Heart left ventricle (tissue), 16 donors: Measurements from ENCODE around the gene HSPA12A. TPM values are rescaled to one million over a fixed set of nuclear protein-coding genes. Genes with fewer than 3 reads are reported as not detected.

Experiments
- ATAC-seq, 4 donors: fragments of 200-7000 bp; cut with Tn5 transposase; one replicate each; pipeline ENCODE4 v1.9.1; 2020 to 2022; ENCODE audit warnings: moderate library complexity in 4 of 4, mild to moderate bottlenecking in 3 of 4, moderate number of reproducible peaks in 1 of 4
- DNase-seq, 5 donors: peaks; one replicate each; pipeline ENCODE4 v3.0.0-alpha.2; 2020
- H3K27ac ChIP-seq, 12 donors: fragments of 200-600 bp; sonication (generic) in 4 of 12; one replicate each; pipeline versions ENCODE4 v1.5.0 to v1.8.0; 2016 to 2022; ENCODE audit warnings: mild to moderate bottlenecking in 2 of 12
- H3K27me3 ChIP-seq, 9 donors: fragments of 200-600 bp; sonication (generic) in 2 of 9; one replicate each; pipeline versions ENCODE4 v1.5.1 to v1.8.0; 2016 to 2022; ENCODE audit warnings: mild to moderate bottlenecking in 3 of 9
- H3K36me3 ChIP-seq, 9 donors: fragments of 200-600 bp; sonication (generic) in 2 of 9; one replicate each; pipeline versions ENCODE4 v1.5.0 to v1.8.0; 2018 to 2022; ENCODE audit warnings: mild to moderate bottlenecking in 2 of 9
- H3K4me1 ChIP-seq, 12 donors: fragments of 200-600 bp; sonication (generic) in 4 of 12; one replicate each; pipeline versions ENCODE4 v1.5.0 to v1.8.0; 2016 to 2022; ENCODE audit warnings: mild to moderate bottlenecking in 3 of 12
- H3K4me3 ChIP-seq, 12 donors: fragments of 200-600 bp; sonication (generic) in 4 of 12; one replicate each; pipeline versions ENCODE4 v1.5.0 to v1.8.0; 2017 to 2022; ENCODE audit warnings: mild to moderate bottlenecking in 9 of 12, moderate library complexity in 4 of 12
- H3K9me3 ChIP-seq, 12 donors: fragments of 200-600 bp; sonication (generic) in 4 of 12; one replicate each; pipeline versions ENCODE4 v1.5.0 to v1.8.0; 2016 to 2022; ENCODE audit warnings: mild to moderate bottlenecking in 1 of 12
- POLR2A ChIP-seq, 2 donors: fragments of 450-650 bp; IDR thresholded peaks; one replicate each; pipeline ENCODE4 v1.6.1; 2017; ENCODE audit warnings: antibody characterized with exemption in 2 of 2, mild to moderate bottlenecking in 2 of 2, moderate library complexity in 2 of 2
- WGBS, 4 donors: extraction: QIAGEN DNeasy Blood & Tissue Kit in 2 of 4; methylation state at CpG; one replicate each; pipeline versions ENCODE4 v1.1.5 to v1.1.7; 2013 to 2018; 5-methylcytosine and 5-hydroxymethylcytosine counted together
- intact Hi-C, 10 donors: fragments of 100-400 bp; cut with DNase I; formaldehyde crosslinking; loops; one replicate each; pipeline versions ENCODE4 v1.11.1 to v1.14.2; 2022
- polyA plus RNA-seq, 2 donors: library from polyadenylated mRNA; stranded (reverse); fragments of 200-250 nt; gene quantifications; one replicate each; pipeline ENCODE4 v1.2.3, GENCODE V29; 2013
- total RNA-seq, 9 donors: library from RNA; depleted of rRNA in 2 of 9; stranded (reverse); fragments of >200 nt in 2 of 9; fragmentation: NEBNext Ultra II Directional in 3 of 9; extraction: Animal tissue kit (Norgen Biotek cat#: 25700) in 3 of 9; gene quantifications; one replicate each; pipeline versions ENCODE4 v1.1.0 to v1.2.4, GENCODE V29; 2016 to 2023
- TF ChIP-seq, protein P1 (sequence below), 12 donors: fragments of 200-600 bp; sonication (generic) in 4 of 12; IDR thresholded peaks; one replicate each; pipeline versions ENCODE4 v1.5.0 to v1.8.0; 2018 to 2022; ENCODE audit warnings: antibody characterized with exemption in 12 of 12, mild to moderate bottlenecking in 5 of 12
- donor health status: ischemic (EF 13 %, LVEDD 7.1; RV severe dilation, severe dysfunction).
- donor health status: healthy with polysubstance abuse.
- donor health status: DM: no; HTN: yes; CAD: no.
- donor health status: DM: no; HTN: no; CAD: no.
- donor health status: ischemic (EF 25% LVEDD 6.9; RV normal size, moderate dysfunction).
- donor health status: ischemic (EF 25% LVEDD 5.7; RV mildly dilated, moderate dysfunction).
- donor health status: healthy.
- donor health status: DM: yes; HTN: yes; CAD: no.
- donor health status: ischemic (EF 35%, LVEDD 5.7; RV mildly dilated, moderate dysfunction).
- donor health status: nonischemic (EF 11% LVEDD 7.7; RV severe dilation, severe dysfunction).
- donor health status: DM: yes; HTN: yes; CAD: no.
- donor health status: PGD.
- donor health status: ischemic (EF 29% LVEDD 5.4; RV normal size, mild dysfunction).
- donor health status: nonischemic (EF 23%, LVEDD 6.1; RV moderate dilation, normal function).

HSPA12A gene
- total and polyA plus RNA-seq, 11 donors, result 4.7 to 17.0 (median 13.5) TPM

DNA sequence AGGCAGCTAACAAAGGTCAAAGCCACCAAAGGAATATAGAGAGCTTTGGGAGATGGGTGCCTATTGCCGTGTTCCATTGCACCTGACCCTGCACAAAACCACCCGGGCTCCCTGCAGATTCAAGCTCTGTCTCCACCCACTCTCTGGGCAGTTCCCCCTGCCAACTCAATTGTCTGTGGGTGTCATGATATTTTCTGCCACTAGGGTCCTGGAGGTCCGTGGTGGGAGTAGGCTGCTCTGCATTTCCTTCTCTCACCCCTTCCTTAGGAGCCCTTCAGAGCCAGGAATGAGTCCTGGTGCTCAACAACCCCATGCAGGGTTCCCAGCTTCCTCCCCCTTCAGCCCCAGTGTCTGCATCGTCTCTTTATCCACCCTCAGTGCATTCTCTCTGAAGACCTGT is 87.5 kb downstream of the HSPA12A start:
- Histone ChIP-seq H3K36me3 (no peaks in the 10 kb centered on the region), H3K9me3 (peaks cover 0 to 9% (median 0%) of the 10 kb centered on the region in 12 donors), H3K27ac (no peak overlapping the region), H3K4me1 (no peaks in the 10 kb centered on the region), H3K4me3 (no peak overlapping the region), H3K27me3 (peaks cover 0 to 14% (median 0%) of the 10 kb centered on the region in 9 donors)
- intact Hi-C loops, result no loop called here
- TF ChIP-seq, protein P1, sequence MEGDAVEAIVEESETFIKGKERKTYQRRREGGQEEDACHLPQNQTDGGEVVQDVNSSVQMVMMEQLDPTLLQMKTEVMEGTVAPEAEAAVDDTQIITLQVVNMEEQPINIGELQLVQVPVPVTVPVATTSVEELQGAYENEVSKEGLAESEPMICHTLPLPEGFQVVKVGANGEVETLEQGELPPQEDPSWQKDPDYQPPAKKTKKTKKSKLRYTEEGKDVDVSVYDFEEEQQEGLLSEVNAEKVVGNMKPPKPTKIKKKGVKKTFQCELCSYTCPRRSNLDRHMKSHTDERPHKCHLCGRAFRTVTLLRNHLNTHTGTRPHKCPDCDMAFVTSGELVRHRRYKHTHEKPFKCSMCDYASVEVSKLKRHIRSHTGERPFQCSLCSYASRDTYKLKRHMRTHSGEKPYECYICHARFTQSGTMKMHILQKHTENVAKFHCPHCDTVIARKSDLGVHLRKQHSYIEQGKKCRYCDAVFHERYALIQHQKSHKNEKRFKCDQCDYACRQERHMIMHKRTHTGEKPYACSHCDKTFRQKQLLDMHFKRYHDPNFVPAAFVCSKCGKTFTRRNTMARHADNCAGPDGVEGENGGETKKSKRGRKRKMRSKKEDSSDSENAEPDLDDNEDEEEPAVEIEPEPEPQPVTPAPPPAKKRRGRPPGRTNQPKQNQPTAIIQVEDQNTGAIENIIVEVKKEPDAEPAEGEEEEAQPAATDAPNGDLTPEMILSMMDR (IDR thresholded peaks at IDR 0.05), result peak in 2 of 12 donors; percentile 39 to 41
- no peak for TF ChIP-seq POLR2A (IDR thresholded peaks at IDR 0.05)
- DNase-seq (no peak), ATAC-seq (no peak)
- 47 to 53% (median 49%) methylated on average over 4 of the region's 4 CpGs for WGBS, 4 donors

DNA sequence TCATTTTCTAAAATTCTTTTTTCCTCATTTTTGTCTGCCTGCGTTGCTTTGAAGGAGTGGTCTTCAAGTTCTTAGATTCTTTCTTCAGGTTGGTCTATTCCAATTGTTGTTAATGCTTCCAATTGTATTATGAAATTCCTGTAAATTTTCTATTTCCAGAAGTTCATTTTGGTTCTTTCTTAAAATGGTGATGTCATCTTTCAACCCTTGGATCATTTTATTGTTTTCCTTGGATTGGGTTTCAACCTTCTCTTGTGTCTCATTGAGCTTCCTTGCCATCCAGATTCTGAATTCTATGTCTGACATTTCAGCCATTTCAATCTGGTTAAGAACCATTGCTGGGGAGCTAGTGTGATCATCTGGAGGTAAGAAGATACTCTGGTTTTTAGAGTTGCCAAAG is 88.5 kb downstream of the HSPA12A start:
- DNase-seq (no peak), ATAC-seq (no peak)
- no peak for TF ChIP-seq POLR2A (IDR thresholded peaks at IDR 0.05)
- TF ChIP-seq, protein P1 (IDR thresholded peaks at IDR 0.05), result no peak
- intact Hi-C loops, result no loop called here
- Histone ChIP-seq H3K27ac (no peak overlapping the region), H3K9me3 (peaks cover 0 to 17% (median 2%) of the 10 kb centered on the region in 12 donors), H3K4me1 (no peaks in the 10 kb centered on the region), H3K4me3 (no peak overlapping the region), H3K27me3 (peaks cover 0 to 14% (median 0%) of the 10 kb centered on the region in 9 donors), H3K36me3 (no peaks in the 10 kb centered on the region)
- 68 to 91% (median 76%) methylated on average over 1 of the region's 1 CpG for WGBS, 4 donors

DNA sequence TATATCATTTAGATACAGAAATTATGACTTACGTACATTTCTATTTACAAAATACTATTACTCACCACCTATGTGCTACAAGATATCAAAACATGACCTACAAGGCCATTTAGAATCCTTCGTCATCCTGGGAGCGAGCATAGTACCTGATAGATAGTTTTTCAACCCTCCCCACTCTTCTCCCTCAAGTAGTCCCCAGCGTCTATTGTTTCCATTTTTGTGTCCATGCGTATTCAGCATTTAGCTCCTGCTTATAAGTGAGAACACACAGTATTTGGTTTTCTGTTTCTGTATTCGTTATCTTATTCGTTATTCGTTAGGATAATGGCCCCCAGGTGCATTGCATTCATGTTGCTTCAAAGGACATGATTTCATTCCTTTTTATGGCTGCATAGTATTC is 93.5 kb downstream of the HSPA12A start:
- H3K36me3 ChIP-seq, result no peaks in the 10 kb centered on the region
- peaks cover 0 to 17% (median 2%) of the 10 kb centered on the region in 12 donors for H3K9me3 ChIP-seq
- intact Hi-C loops, result no loop called here
- ATAC-seq, result no peak
- no peaks in the 10 kb centered on the region for H3K4me1 ChIP-seq
- WGBS, 4 donors, result 75 to 85% (median 80%) methylated on average over 8 of the region's 8 CpGs
- TF ChIP-seq, protein P1 (IDR thresholded peaks at IDR 0.05), result no peak
- no peak for TF ChIP-seq POLR2A (IDR thresholded peaks at IDR 0.05)
- H3K27me3 ChIP-seq, result peaks cover 0 to 5% (median 0%) of the 10 kb centered on the region in 9 donors
- H3K27ac ChIP-seq, result no peak overlapping the region
- DNase-seq, result no peak
- no peak overlapping the region for H3K4me3 ChIP-seq

DNA sequence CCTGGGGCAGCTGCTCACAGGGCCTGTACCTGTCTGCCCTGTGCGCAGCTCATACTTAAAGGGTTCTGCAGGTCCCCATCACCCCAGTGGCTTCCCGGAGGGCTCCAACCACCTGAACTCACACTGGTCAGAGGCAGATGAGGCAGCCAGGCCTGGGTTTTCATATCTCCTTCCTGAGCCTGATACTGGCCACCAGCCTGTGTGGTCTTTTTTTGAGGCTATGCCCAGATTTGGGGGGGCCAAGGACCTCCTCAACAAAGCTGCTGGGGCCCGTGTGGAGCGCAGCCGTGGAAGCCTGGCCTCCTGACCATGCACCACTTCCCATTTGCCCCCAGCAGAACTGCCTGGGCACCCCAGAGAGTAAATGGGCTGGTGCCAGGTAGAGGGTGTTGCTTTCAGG is 95.9 kb downstream of the HSPA12A start:
- intact Hi-C loops, result no loop called here
- H3K27me3 ChIP-seq, result peaks cover 0 to 9% (median 0%) of the 10 kb centered on the region in 9 donors
- H3K27ac ChIP-seq, result no peak overlapping the region
- ATAC-seq, result no peak
- no peak for DNase-seq
- no peaks in the 10 kb centered on the region for H3K4me1 ChIP-seq
- no peak overlapping the region for H3K4me3 ChIP-seq
- WGBS, 4 donors, result 88 to 95% (median 89%) methylated on average over 2 to 5 of the region's 5 CpGs
- no peak for TF ChIP-seq POLR2A (IDR thresholded peaks at IDR 0.05)
- TF ChIP-seq, protein P1 (IDR thresholded peaks at IDR 0.05), result no peak
- H3K36me3 ChIP-seq, result no peaks in the 10 kb centered on the region
- H3K9me3 ChIP-seq, result peaks cover 0 to 17% (median 2%) of the 10 kb centered on the region in 12 donors
